T follicular helper cell (primary cell): ENCODE data around the gene CFB.
A peak's percentile ranks its signal among the peaks of the same experiment; 100 is the strongest.
"Not testable (repeated sequence)": the region's sequence is repeated elsewhere in the genome, so short reads cannot be mapped to it uniquely, and the experiment has no call there.

Experiments used
- DNase-seq: peaks from one replicate; pipeline ENCODE4 v3.0.0-alpha.2; 2020; ENCODE audit warnings: low read depth

Gene CFB

DNA sequence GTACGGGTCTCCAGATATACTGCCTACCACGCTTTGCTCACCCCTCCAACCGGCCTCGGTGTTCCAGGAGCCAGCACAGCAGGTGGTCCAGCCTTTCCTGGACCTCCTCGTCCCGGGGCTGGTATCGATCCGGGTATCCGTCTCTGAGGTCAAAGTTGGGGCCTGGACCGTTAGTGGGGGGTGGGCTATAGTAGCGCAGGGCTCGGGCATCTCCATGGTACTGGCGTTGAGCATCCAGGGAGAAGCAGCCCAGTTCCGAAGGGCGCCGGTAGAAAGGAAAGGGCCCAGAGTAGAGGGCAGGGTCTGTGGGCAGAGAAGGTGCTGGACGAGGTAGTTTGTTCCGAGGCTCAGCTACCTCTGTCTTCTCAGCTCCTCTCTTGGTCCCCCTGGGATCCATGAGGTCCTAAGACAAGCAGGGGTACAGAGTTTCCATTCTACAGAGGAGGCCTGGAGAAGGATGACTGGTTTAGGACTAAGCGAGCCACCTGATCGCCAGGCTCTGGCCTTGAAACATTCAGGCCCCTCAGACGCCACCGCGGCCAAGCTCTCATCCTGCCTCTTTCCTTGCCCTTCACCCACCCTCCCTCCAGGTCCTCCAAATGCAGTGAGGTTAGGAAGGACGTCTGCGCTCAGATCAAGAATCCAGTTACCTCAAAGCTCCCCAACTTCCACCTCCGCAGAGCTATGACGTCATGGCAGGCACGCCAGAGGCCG, 25.5 kb downstream of the CFB start:
- no peak for DNase-seq

GRCh38 chr6:31971993-31972708, 26.3 kb downstream of the CFB start, which contains the start of gene DXO:
DXO (minus strand) TSS chr6:31972138; CDS start chr6:31971675, 463 bp downstream.
- DNase-seq, result peak; percentile 98

DNA sequence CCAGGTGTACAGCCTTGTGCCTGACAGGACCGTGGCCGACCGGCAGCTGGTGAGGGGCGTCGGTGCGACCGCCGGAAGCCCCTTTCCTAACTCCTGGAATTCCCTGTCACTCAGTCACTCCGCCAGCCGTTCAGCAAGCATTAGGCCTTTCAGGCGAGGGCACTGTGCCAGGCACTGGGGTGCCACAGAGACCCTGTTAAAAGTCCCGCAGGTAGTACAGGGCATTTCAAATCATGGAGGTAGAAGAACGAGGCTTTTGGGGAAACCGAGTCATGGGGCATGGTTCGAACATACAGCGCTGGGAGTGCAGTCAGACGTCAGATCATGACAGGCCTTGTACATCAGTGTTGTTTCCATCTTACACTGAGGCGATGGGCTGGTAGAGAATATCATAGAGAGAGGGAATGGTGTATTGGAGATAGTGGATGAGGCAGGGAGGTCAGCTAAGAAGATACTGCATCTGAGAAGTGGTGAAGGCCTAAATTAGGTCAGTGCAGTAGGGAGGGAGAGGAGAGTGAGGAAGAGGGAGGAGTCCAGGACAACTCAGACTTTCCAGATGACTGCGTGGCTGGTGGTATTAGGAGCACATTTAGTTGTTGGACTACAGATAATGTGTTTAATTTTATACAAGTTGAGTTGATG, 26.9 kb downstream of the CFB start:
- no peak for DNase-seq

DNA sequence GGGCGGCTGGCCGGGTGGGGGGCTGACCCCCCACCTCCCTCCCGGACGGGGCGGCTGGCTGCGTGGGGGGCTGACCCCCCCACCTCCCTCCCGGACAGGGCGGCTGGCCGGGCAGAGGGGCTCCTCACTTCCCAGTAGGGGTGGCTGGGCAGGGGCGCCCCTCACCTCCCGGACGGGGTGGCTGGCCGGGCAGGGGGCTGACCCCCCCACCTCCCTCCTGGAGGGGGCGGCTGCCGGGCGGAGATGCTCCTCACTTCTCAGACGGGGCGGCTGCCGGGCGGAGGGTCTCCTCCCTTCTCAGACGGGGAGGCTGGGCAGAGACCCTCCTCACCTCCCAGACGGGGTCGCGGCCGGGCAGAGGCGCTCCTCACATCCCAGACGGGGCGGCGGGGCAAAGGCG, 30.2 kb downstream of the CFB start:
- DNase-seq, result not testable (repeated sequence)

- DNase-seq, result no peak
Observed at GRCh38 chr6:31977816-31978431, 32.0 kb downstream of the CFB start.

DNA sequence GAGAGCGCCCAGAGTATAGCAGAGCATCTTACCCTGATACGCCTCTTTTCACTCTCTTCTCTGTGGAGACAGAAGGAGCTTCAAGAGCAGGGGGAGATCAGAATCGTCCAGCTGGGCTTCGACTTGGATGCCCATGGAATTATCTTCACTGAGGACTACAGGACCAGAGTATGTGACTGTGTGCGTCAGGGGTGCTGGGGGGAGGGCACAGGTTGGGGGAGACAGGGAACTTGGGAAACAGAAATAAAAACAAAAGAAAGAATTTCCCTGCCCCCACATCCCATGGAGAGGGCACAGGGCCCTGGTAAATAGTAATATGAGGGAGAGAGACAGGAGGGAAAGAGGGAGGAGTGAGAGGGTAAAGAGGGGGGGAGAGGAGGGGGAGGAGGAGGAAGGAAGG, 32.9 kb downstream of the CFB start:
- DNase-seq, result no peak

- no peak for DNase-seq
Observed at GRCh38 chr6:31979238-31979898, 33.5 kb downstream of the CFB start.

DNA sequence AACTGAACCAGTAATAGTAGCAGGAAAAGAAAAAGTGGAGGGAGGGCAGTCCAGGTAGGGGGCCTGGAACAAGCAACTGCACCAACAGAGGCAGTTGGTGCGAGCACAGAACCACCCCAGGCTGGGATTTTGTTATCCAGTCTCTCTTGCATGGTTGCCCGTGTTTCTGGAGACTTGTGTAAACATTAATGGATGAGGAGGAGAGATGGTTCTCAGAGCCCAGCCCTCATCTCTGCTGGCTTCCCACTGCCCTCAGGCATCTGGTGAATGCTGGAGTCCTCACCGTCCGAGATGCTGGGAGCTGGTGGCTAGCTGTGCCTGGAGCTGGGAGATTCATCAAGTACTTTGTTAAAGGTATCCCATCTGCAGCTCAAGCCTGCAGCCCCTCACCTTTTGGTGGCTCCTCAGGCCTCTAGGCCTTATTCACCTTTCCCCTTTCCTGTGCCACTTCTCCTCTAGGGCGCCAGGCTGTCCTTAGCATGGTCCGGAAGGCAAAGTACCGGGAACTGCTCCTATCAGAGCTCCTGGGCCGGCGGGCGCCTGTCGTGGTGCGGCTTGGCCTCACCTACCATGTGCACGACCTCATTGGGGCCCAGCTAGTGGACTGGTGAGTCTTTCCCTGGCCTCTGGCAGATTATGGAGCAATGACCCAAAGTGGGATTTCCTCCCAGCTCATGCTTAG, 34.4 kb downstream of the CFB start:
- DNase-seq, result not testable (repeated sequence)

DNA sequence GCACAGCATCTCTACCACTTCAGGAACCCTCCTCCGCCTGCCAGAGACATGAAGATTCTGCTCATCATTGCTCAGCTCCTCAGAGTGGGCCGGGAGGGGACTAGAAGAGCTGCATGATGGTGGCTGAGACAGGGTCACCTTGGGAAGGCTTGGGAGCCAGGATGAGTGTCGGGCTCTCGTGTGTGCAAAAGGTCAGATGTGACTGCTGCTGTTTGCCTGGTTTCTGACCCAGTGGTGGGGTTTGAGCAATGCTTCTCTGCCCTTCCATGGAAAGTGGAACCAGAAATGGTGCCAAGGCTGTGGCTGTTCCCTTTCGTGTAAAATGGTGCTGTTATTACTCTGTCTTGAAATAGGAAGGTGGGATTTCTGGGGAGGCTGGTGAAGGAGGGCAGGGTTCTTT, 35.1 kb downstream of the CFB start:
- DNase-seq, result not testable (repeated sequence)

GRCh38 chr6:31981744-31982143, 35.8 kb downstream of the CFB start, which contains the start of gene C4A:
C4A (plus strand) TSS chr6:31982057; CDS start chr6:31982108, 51 bp downstream.
- not testable (repeated sequence) for DNase-seq

- DNase-seq, result not testable (repeated sequence)
Observed at GRCh38 chr6:31989363-31989762, 43.5 kb downstream of the CFB start.

DNA sequence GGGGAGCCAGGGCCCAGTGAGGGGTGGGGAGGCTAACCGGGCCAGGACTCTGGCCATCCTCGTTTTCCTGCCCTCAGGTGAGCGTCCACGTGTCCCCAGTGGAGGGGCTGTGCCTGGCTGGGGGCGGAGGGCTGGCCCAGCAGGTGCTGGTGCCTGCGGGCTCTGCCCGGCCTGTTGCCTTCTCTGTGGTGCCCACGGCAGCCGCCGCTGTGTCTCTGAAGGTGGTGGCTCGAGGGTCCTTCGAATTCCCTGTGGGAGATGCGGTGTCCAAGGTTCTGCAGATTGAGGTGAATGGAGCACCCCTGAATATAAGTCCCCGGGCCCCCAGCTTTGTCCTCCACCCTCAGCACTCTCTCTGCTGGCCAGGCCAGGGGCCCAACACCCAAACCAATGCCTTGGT, 48.5 kb downstream of the CFB start:
- not testable (repeated sequence) for DNase-seq

GRCh38 chr6:31996385-31996784, 50.5 kb downstream of the CFB start:
- not testable (repeated sequence) for DNase-seq
